GM10266 (cell line): ENCODE measurements around the gene GLB1L2.

Experiments
- DNase-seq: peaks from one replicate; pipeline ENCODE4 v3.0.0; 2012; ENCODE audit errors: extremely low spot score
- CTCF ChIP-seq: IDR thresholded peaks from 2 replicates; pipeline ENCODE4 v1.5.1; 2012; ENCODE audit warnings: mild to moderate bottlenecking, low read depth; ENCODE audit not compliant: control insufficient read depth, insufficient read depth; ENCODE audit errors: missing control alignments

GLB1L2 gene

GRCh38 chr11:134401825-134402809 is 70.3 kb downstream of the GLB1L2 start:
- TF ChIP-seq CTCF, result no peak
- no peak for DNase-seq

DNA sequence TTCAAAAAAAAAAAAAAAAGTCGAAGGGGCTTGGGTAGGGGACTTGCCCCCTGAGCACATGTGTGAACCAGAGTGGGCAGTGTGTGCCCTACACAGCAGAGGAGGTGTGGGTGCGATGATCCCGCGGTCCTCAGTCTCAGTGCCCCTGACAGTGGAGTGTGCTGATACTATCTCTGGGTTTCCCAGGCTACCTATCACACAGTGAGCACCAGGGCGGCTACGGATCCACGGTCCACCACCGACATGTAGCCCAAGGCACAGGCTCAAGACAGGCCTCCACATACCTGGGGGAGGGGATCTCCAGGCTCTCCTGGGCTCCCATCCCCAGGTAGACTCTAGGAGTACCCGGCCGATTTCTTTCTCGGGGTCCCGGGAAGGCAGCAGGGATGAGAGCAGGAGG is 71.1 kb downstream of the GLB1L2 start:
- no peak for DNase-seq
- TF ChIP-seq CTCF, result no peak

DNA sequence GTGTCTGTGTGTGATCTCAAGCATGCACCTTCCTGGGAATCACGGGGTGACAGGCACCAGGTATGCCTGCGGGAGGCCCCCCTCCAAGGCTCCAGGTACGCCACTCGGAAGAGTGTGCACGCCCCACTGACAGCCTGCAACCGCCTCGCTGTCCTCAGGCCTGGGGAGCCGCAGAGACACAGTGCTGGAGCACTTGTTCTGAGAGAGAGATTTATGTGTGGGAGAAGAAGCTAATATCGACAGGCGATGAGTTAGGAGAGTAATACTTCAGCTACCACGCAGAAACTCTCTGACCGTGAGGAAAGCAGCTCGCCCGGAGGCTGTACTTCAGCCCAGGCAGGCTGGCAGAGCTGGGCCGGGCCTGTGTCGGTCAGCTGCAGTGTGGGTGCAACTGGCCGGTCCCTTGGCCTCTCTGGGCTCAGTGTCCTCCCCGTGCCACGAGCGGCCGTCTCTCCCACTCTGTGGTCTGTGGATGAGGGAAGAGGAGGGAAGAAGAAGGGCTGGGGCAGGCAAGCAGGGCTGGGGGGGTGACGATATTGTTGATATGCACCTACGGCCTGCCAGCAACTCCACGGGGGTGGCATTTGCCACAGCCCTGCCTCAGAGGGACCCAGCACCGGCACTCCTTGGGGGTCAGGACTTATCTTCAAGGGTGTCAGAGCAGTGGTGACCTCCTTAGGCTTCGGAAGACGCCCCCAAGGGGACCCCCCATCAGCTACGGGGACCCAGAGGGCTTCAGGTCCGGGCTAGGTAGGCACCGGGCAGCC is 73.0 kb downstream of the GLB1L2 start:
- no peak for TF ChIP-seq CTCF
- DNase-seq, result no peak

DNA sequence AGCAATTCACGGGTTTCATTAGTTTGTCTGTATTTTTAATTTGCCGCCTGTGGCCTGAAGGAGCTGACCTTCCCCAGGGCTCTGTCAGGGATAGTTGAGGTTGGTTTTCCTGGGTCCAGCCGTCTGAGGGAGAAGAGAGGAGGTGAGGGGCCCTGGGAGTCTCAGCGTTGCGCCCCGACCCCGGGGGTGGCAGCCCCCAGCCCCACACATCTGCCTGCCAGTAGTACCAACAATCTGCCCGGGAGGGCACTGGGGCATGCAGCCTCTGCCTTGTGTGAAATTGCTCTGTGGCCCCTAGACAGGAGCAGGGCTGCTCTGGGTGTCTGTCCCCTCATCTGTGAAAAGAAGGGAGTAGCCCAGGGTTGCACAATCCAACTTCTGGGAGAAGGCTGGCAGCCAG is 73.6 kb downstream of the GLB1L2 start:
- no peak for TF ChIP-seq CTCF
- no peak for DNase-seq

DNA sequence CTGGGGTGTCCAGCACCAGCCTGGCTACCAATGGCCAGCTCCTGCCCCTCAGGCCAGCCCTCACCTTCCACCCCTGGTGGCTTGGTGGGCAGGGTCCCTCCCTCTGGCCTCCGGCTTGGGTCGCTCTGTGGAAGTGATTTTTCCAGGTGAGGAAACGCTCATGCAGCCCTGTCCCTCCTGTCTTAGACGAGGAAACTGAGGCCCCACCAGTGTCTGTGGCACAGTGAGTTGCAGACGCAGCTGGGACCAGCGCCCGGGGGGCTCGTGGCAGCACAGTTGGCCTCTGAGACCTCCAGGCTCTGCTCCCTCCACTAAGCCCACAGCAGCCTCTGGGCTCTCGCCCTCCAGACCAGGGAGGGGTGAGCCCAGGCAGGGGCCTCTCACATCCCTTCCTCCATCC is 74.1 kb downstream of the GLB1L2 start:
- no peak for DNase-seq
- TF ChIP-seq CTCF, result no peak

DNA sequence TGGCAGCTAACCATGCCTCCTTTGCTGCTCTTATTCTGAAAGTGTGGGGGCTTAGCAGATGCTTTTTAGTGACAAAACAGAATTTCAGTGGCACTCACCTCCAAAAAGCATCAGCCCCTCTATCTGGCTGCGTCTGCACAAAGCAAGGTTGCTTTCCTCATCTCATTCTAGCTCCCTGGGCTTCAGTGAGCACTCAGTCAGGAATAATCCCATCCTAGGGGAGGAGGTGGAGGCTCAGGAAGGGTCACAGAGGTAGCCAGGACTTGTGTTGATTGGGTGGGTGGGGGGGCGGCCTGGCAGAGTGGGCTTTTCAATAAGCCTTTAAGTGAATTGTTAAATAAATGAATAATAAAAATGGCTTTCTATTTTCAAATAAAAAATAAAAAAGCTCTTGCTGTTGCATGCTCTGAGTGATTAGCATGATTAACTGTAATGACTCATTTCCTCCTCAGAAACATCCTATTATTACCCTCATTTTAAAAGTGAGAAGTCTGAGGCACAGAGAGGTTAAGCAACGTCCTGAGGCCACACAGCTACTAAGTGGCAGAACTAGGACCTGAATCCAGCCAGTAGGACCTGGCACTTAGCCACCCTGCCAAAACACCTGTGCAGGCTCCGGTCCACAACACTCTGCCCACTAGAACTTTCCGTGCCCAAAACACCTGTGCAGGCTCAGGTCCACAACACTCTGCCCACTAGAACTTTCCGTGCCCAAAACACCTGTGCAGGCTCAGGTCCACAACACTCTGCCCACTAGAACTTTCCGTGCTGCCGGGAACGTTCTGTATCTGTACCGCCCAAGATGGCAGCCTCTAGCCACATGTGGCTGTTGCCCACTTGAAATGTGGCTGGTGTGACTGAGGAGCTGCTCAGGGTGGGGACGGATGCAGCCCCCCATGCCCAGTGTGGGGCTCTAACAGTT is 74.7 kb downstream of the GLB1L2 start:
- no peak for TF ChIP-seq CTCF
- DNase-seq, result no peak
